Measurements from ENCODE around the gene TAOK1.

Gene TAOK1

GRCh38 chr17:29396066-29396465, 5.9 kb downstream of the TAOK1 start:
- peaks cover 32 to 44% of the 10 kb centered on the region in 2 experiments for H3K36me3 ChIP-seq (ENCODE audit: control insufficient read depth in 2 of 2, insufficient read depth in 1 of 2, low read length in 2 of 2)
- ChIA-PET CTCF (interaction anchor here (0.7 to 1.7 kb wide), 2 partner anchors 26 to 141 kb away, joined by 3 to 6 read pairs; no protein-coding TSS in a partner anchor), POLR2A (interaction anchor here (0.7 to 1.0 kb wide), 2 partner anchors 171 to 348 kb away, joined by 4 to 5 read pairs; partner anchors contain the start of gene ABHD15)
- no peaks in the 10 kb centered on the region for H3K9me3 ChIP-seq (ENCODE audit: control insufficient read depth, insufficient read depth, low read depth, low read length)
- TF ChIP-seq ZNF280D (tag by site-specific recombination; IDR thresholded peaks at IDR 0.05) (no peak), ZNF239 (tag by site-specific recombination; IDR thresholded peaks at IDR 0.05) (no peak), KLF8 (tag by site-specific recombination; IDR thresholded peaks at IDR 0.05) (no peak), ZXDB (tag by site-specific recombination; IDR thresholded peaks at IDR 0.05) (no peak), ZNF501 (tag by site-specific recombination; IDR thresholded peaks at IDR 0.05) (no peak), KLF10 (tag by site-specific recombination; IDR thresholded peaks at IDR 0.05) (no peak), ZNF140 (tag by site-specific recombination; IDR thresholded peaks at IDR 0.05) (no peak), ZNF202 (tag by site-specific recombination; IDR thresholded peaks at IDR 0.05; ENCODE audit: borderline replicate concordance) (no peak), ZFP37 (tag by site-specific recombination; IDR thresholded peaks at IDR 0.05) (no peak), BCL11A (tag by site-specific recombination; IDR thresholded peaks at IDR 0.05; ENCODE audit: low read depth) (no peak), ZNF747 (tag by site-specific recombination; IDR thresholded peaks at IDR 0.05) (no peak), ZNF175 (tag by site-specific recombination; IDR thresholded peaks at IDR 0.05) (no peak), ZNF548 (tag by site-specific recombination; IDR thresholded peaks at IDR 0.05) (no peak), ZNF18 (tag by site-specific recombination; IDR thresholded peaks at IDR 0.05) (no peak), ZNF155 (tag by site-specific recombination; IDR thresholded peaks at IDR 0.05) (no peak)
- TF ChIP-seq, protein P1, sequence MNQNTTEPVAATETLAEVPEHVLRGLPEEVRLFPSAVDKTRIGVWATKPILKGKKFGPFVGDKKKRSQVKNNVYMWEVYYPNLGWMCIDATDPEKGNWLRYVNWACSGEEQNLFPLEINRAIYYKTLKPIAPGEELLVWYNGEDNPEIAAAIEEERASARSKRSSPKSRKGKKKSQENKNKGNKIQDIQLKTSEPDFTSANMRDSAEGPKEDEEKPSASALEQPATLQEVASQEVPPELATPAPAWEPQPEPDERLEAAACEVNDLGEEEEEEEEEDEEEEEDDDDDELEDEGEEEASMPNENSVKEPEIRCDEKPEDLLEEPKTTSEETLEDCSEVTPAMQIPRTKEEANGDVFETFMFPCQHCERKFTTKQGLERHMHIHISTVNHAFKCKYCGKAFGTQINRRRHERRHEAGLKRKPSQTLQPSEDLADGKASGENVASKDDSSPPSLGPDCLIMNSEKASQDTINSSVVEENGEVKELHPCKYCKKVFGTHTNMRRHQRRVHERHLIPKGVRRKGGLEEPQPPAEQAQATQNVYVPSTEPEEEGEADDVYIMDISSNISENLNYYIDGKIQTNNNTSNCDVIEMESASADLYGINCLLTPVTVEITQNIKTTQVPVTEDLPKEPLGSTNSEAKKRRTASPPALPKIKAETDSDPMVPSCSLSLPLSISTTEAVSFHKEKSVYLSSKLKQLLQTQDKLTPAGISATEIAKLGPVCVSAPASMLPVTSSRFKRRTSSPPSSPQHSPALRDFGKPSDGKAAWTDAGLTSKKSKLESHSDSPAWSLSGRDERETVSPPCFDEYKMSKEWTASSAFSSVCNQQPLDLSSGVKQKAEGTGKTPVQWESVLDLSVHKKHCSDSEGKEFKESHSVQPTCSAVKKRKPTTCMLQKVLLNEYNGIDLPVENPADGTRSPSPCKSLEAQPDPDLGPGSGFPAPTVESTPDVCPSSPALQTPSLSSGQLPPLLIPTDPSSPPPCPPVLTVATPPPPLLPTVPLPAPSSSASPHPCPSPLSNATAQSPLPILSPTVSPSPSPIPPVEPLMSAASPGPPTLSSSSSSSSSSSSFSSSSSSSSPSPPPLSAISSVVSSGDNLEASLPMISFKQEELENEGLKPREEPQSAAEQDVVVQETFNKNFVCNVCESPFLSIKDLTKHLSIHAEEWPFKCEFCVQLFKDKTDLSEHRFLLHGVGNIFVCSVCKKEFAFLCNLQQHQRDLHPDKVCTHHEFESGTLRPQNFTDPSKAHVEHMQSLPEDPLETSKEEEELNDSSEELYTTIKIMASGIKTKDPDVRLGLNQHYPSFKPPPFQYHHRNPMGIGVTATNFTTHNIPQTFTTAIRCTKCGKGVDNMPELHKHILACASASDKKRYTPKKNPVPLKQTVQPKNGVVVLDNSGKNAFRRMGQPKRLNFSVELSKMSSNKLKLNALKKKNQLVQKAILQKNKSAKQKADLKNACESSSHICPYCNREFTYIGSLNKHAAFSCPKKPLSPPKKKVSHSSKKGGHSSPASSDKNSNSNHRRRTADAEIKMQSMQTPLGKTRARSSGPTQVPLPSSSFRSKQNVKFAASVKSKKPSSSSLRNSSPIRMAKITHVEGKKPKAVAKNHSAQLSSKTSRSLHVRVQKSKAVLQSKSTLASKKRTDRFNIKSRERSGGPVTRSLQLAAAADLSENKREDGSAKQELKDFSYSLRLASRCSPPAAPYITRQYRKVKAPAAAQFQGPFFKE (tag by site-specific recombination; IDR thresholded peaks at IDR 0.05; ENCODE audit: borderline replicate concordance) = no peak
- TF ChIP-seq, protein P2, sequence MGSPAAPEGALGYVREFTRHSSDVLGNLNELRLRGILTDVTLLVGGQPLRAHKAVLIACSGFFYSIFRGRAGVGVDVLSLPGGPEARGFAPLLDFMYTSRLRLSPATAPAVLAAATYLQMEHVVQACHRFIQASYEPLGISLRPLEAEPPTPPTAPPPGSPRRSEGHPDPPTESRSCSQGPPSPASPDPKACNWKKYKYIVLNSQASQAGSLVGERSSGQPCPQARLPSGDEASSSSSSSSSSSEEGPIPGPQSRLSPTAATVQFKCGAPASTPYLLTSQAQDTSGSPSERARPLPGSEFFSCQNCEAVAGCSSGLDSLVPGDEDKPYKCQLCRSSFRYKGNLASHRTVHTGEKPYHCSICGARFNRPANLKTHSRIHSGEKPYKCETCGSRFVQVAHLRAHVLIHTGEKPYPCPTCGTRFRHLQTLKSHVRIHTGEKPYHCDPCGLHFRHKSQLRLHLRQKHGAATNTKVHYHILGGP (tag by site-specific recombination; IDR thresholded peaks at IDR 0.05) = no peak
- no peak overlapping the region for H3K27ac ChIP-seq (ENCODE audit: extremely low read depth, low read depth, low read length)
- no peak overlapping the region for H3K4me3 ChIP-seq (ENCODE audit: low read depth, low read length)
- H3K4me1 ChIP-seq (ENCODE audit: control insufficient read depth, insufficient read depth, low read length) = peaks cover 12% of the 10 kb centered on the region; the same call in 1 of the 2 replicates

Data from HEK293 (cell line).